Transverse colon (tissue), 4 donors: ENCODE data around the gene TARS2.

Experiments
- POLR2AphosphoS5 ChIP-seq, 3 donors: sonication (generic); formaldehyde crosslinking; IDR thresholded peaks; one replicate each; pipeline ENCODE4 v1.6.1; 2016; ENCODE audit warnings: antibody characterized with exemption in 3 of 3
- TF ChIP-seq, protein P1 (sequence below), 5 experiments: fragments of 200-600 bp in 3 of 5; fragments of 450-650 bp in 2 of 5; sonication (generic) in 3 of 5; IDR thresholded peaks; 1 replicate in 2 of 5; 2 replicates in 3 of 5; pipeline ENCODE4 v1.5.1; 2016 to 2017; ENCODE audit warnings: antibody characterized with exemption in 5 of 5, inconsistent platforms in 3 of 5, mild to moderate bottlenecking in 2 of 5, moderate library complexity in 1 of 5

DNA sequence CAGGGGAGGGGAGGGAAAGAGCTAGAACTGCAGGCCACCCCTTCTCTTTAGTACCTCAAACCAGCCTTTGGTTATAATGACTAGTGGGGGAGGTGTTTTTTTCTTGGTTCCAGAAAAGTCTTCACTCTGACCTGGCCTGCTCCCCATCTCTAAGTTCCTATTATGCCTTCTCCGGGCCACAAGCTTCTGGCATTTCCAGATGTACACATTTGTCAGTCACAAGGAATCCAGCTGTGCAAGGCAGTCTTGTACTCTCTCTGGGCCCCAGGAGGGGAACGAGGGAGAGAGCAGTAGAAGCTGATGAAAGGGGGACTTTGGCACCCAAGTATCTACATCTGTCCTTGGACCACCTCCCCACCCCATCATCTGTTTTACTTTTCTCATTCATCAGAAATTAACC is 25.6 kb downstream of the TARS2 start:
- no peak for TF ChIP-seq POLR2AphosphoS5 (IDR thresholded peaks at IDR 0.05)
- TF ChIP-seq, protein P1, sequence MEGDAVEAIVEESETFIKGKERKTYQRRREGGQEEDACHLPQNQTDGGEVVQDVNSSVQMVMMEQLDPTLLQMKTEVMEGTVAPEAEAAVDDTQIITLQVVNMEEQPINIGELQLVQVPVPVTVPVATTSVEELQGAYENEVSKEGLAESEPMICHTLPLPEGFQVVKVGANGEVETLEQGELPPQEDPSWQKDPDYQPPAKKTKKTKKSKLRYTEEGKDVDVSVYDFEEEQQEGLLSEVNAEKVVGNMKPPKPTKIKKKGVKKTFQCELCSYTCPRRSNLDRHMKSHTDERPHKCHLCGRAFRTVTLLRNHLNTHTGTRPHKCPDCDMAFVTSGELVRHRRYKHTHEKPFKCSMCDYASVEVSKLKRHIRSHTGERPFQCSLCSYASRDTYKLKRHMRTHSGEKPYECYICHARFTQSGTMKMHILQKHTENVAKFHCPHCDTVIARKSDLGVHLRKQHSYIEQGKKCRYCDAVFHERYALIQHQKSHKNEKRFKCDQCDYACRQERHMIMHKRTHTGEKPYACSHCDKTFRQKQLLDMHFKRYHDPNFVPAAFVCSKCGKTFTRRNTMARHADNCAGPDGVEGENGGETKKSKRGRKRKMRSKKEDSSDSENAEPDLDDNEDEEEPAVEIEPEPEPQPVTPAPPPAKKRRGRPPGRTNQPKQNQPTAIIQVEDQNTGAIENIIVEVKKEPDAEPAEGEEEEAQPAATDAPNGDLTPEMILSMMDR (IDR thresholded peaks at IDR 0.05) = no peak
